Amniotic epithelial cell (primary cell): ENCODE data around the gene MBD3L2.
"Not testable (repeated sequence)": the region's sequence is repeated elsewhere in the genome, so short reads cannot be mapped to it uniquely, and the experiment has no call there.

Source experiments
- DNase-seq: peaks from one replicate; pipeline ENCODE4 v3.0.0-alpha.2; 2010; ENCODE audit warnings: low read depth

The MBD3L2 gene

GRCh38 chr19:7049021-7049420 is at the start of gene MBD3L2:
Gene MBD3L2 (plus strand): TSS chr19:7049321. CDS start chr19:7049374, 53 bp downstream.
- not testable (repeated sequence) for DNase-seq

GRCh38 chr19:6999933-7000332 is 49.2 kb upstream of the MBD3L2 start:
- no peak for DNase-seq

GRCh38 chr19:7000333-7000732 is 48.8 kb upstream of the MBD3L2 start:
- DNase-seq, result no peak

- DNase-seq, result no peak
These were observed 48.3 kb upstream of the MBD3L2 start for GRCh38 chr19:7000816-7001215.

GRCh38 chr19:7004313-7004931 is 44.7 kb upstream of the MBD3L2 start:
- DNase-seq, result peak; percentile 7

GRCh38 chr19:7006135-7006704 is 42.9 kb upstream of the MBD3L2 start:
- DNase-seq, result no peak

GRCh38 chr19:7007859-7008258 is 41.3 kb upstream of the MBD3L2 start:
- no peak for DNase-seq

GRCh38 chr19:7010722-7011593 is 38.2 kb upstream of the MBD3L2 start:
- no peak for DNase-seq

- DNase-seq, result peak; percentile 44
These were observed 35.4 kb upstream of the MBD3L2 start for GRCh38 chr19:7013678-7014077.

- DNase-seq, result no peak
These were observed 30.3 kb upstream of the MBD3L2 start for GRCh38 chr19:7018828-7019227.

- DNase-seq, result not testable (repeated sequence)
These were observed 27.8 kb upstream of the MBD3L2 start, which contains the start of gene MBD3L2B for GRCh38 chr19:7021331-7021730. Gene MBD3L2B (minus strand): TSS chr19:7021431. CDS start chr19:7021397, 34 bp downstream.

- not testable (repeated sequence) for DNase-seq
These were observed 20.3 kb upstream of the MBD3L2 start for GRCh38 chr19:7028790-7029189.

- DNase-seq, result not testable (repeated sequence)
These were observed 18.8 kb upstream of the MBD3L2 start, which contains the start of gene MBD3L5 for GRCh38 chr19:7030278-7030677. Gene MBD3L5 (plus strand): TSS chr19:7030578. CDS start chr19:7030612, 34 bp downstream.

GRCh38 chr19:7040079-7040478 is 9.0 kb upstream of the MBD3L2 start, which contains the start of gene MBD3L4:
Gene MBD3L4 (minus strand): TSS chr19:7040179. CDS start chr19:7040144, 35 bp downstream.
- DNase-seq, result not testable (repeated sequence)

- not testable (repeated sequence) for DNase-seq
These were observed 7.6 kb upstream of the MBD3L2 start for GRCh38 chr19:7041563-7041962.

- DNase-seq, result not testable (repeated sequence)
These were observed 2.3 kb downstream of the MBD3L2 start for GRCh38 chr19:7051421-7051820.

GRCh38 chr19:7052896-7053295 is 3.8 kb downstream of the MBD3L2 start:
- not testable (repeated sequence) for DNase-seq

GRCh38 chr19:7054635-7055368 is 5.7 kb downstream of the MBD3L2 start:
- not testable (repeated sequence) for DNase-seq

- not testable (repeated sequence) for DNase-seq
These were observed 6.6 kb downstream of the MBD3L2 start for GRCh38 chr19:7055679-7056078.

GRCh38 chr19:7056371-7056770 is 7.2 kb downstream of the MBD3L2 start:
- DNase-seq, result not testable (repeated sequence)

GRCh38 chr19:7058576-7058975 is 9.5 kb downstream of the MBD3L2 start, which contains the start of gene MBD3L3:
Gene MBD3L3 (minus strand): TSS chr19:7058676. CDS start chr19:7058605, 71 bp downstream.
- DNase-seq, result not testable (repeated sequence)

- DNase-seq, result not testable (repeated sequence)
These were observed 10.9 kb downstream of the MBD3L2 start for GRCh38 chr19:7059977-7060376.
